HEK293T (cell line): ENCODE results near the gene BICC1.

Experiments
- CTCF ChIA-PET: fragments of 350-600 bp; formaldehyde crosslinking; extraction: SDS; loops from one replicate; lab custom pipeline; 2021; ENCODE audit warnings: antibody characterized with exemption, inconsistent platforms; lab: Yijun Ruan, JAX
- POLR2A ChIA-PET: fragments of 350-600 bp; formaldehyde crosslinking; extraction: SDS; loops from one replicate; lab custom pipeline; 2020; ENCODE audit warnings: antibody characterized with exemption, inconsistent platforms; lab: Yijun Ruan, JAX
- DNase-seq: peaks from one replicate; pipeline ENCODE4 v3.0.0; 2012; ENCODE audit warnings: mixed read lengths; ENCODE audit errors: extremely low spot score
- ARNT ChIP-seq: fragments of 450-650 bp; IDR thresholded peaks from 2 replicates; pipeline ENCODE4 v1.6.1; 2017; ENCODE audit warnings: mild to moderate bottlenecking
- BHLHE40 ChIP-seq: fragments of 450-650 bp; IDR thresholded peaks from 2 replicates; pipeline ENCODE4 v1.6.1; 2016; ENCODE audit warnings: mild to moderate bottlenecking, moderate library complexity, borderline replicate concordance
- CTBP1 ChIP-seq: fragments of 450-650 bp; IDR thresholded peaks from 2 replicates; pipeline ENCODE4 v1.6.1; 2016; ENCODE audit warnings: borderline replicate concordance
- ELF4 ChIP-seq: fragments of 450-650 bp; IDR thresholded peaks from 2 replicates; pipeline ENCODE4 v1.6.1; 2017; ENCODE audit warnings: antibody characterized with exemption
- FOXA1 ChIP-seq: fragments of 450-650 bp; IDR thresholded peaks from 2 replicates; pipeline ENCODE4 v1.6.1; 2016; ENCODE audit warnings: mild to moderate bottlenecking
- FOXK2 ChIP-seq: fragments of 450-650 bp; IDR thresholded peaks from 2 replicates; pipeline ENCODE4 v1.6.1; 2016; ENCODE audit warnings: mild to moderate bottlenecking
- FOXM1 ChIP-seq: fragments of 450-650 bp; IDR thresholded peaks from 2 replicates; pipeline ENCODE4 v1.6.1; 2017; ENCODE audit warnings: mild to moderate bottlenecking, borderline replicate concordance
- HDGF ChIP-seq: fragments of 450-650 bp; IDR thresholded peaks from 2 replicates; pipeline ENCODE4 v1.6.1; 2017; ENCODE audit warnings: antibody characterized with exemption, borderline replicate concordance
- L3MBTL2 ChIP-seq: fragments of 450-650 bp; conservative IDR thresholded peaks from 2 replicates; pipeline ENCODE4 v1.6.1; 2016; ENCODE audit warnings: mild to moderate bottlenecking
- LEF1 ChIP-seq: fragments of 450-650 bp; IDR thresholded peaks from 2 replicates; pipeline ENCODE4 v1.6.1; 2017; ENCODE audit warnings: mild to moderate bottlenecking, borderline replicate concordance
- NFRKB ChIP-seq: fragments of 450-650 bp; IDR thresholded peaks from 2 replicates; pipeline ENCODE4 v1.6.1; 2016; ENCODE audit warnings: mild to moderate bottlenecking, moderate library complexity
- SP1 ChIP-seq: fragments of 450-650 bp; IDR thresholded peaks from 2 replicates; pipeline ENCODE4 v1.6.1; 2017
- SUZ12 ChIP-seq: fragments of 450-650 bp; IDR thresholded peaks from 2 replicates; pipeline ENCODE4 v1.6.1; 2016; ENCODE audit warnings: mild to moderate bottlenecking
- TARDBP ChIP-seq: fragments of 450-650 bp; IDR thresholded peaks from 2 replicates; pipeline ENCODE4 v1.6.1; 2016
- ZNF384 ChIP-seq: fragments of 450-650 bp; IDR thresholded peaks from 2 replicates; pipeline ENCODE4 v1.6.1; 2016
- TF ChIP-seq, protein P1 (sequence below): fragments of 450-650 bp; IDR thresholded peaks from 2 replicates; pipeline ENCODE4 v1.6.1; 2016

Gene BICC1

DNA sequence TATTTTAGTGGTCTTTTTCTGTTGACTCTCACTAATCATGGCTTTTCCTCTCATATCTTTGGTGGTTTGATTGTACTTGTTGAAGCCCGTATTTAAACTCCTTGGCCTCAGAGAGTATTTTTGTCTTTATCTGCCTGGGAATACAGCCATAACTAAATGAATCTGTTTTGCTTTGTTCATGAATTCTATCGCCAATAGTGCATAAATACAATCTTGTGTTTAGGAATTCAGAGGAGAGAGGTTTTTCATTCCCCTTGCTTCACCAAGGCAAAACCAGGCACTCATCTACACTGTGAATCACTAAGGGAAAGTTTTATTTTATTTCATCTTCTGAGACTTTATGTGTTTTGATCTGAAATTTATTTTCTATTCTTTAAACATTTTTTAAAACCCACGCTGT lies 152.7 kb downstream of the BICC1 start:
- TF ChIP-seq ZNF384 = no peak
- no peak for DNase-seq
- POLR2A ChIA-PET = no interaction called here
- CTCF ChIA-PET = no interaction called here

DNA sequence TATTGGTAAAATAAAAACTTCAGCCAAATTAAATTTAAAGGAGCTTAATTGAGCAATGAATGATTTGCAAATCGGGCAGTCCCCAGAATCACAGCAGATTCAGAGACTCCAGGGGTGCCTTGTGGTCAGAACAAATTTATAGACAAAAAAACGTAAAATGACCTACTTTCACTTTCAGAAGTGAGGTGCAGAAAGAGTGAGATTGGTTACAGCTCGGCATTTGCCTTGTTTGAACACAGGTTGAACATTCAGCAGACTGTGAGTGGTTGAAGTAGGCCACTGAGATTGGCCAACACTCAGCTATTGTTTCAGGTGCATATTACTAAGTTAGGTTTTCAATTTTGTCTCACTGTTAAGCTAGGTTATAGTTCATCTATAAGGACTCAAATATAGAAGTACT lies 153.4 kb downstream of the BICC1 start:
- TF ChIP-seq, protein P1, sequence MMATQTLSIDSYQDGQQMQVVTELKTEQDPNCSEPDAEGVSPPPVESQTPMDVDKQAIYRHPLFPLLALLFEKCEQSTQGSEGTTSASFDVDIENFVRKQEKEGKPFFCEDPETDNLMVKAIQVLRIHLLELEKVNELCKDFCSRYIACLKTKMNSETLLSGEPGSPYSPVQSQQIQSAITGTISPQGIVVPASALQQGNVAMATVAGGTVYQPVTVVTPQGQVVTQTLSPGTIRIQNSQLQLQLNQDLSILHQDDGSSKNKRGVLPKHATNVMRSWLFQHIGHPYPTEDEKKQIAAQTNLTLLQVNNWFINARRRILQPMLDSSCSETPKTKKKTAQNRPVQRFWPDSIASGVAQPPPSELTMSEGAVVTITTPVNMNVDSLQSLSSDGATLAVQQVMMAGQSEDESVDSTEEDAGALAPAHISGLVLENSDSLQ = no peak
- no peak for TF ChIP-seq ARNT
- TF ChIP-seq SP1 = no peak
- no peak for TF ChIP-seq FOXA1
- no peak for TF ChIP-seq FOXK2
- no peak for TF ChIP-seq BHLHE40
- TF ChIP-seq LEF1 = no peak
- no peak for TF ChIP-seq TARDBP
- TF ChIP-seq SUZ12 = no peak
- ChIA-PET CTCF (no interaction called here), POLR2A (no interaction called here)
- DNase-seq = no peak

DNA sequence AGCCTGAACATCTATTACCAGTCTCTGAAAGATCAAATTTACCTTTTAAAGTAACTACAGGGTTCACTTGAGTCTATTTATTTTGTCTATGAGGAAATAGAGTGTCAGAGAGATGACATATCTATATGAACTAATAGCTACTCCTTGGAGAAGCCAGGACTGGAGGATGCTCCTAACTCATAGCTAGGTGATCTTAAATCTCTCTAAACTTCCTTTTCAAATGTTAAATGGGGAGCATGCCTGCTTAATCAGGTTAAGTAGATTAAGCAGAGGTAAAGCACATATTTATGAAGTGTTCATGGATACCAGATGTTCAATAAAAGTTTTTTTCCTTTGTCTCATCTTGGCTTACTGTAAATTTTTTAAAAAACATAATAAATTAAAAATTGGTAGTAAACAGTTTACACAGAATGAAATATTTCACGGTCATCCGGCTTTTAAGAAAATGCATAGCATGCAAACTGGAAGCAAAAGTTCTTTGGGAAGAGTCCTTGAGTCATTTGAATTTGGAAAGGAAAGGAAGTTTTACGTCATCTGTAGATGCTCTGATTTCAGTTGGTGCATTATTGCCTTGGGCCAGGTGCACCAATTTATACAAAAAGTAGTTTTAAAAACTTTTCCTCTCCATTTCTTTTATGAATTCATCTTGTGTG lies 155.1 kb downstream of the BICC1 start:
- TF ChIP-seq L3MBTL2 (no peak), HDGF (no peak), NFRKB (no peak), TARDBP (no peak), BHLHE40 (no peak), ARNT (no peak), CTBP1 (no peak), SP1 (no peak), FOXM1 (no peak), FOXA1 (no peak), ELF4 (no peak), SUZ12 (no peak), FOXK2 (no peak), LEF1 (no peak), ZNF384 (no peak)
- TF ChIP-seq, protein P1 = no peak
- POLR2A ChIA-PET = no interaction called here
- DNase-seq = no peak
- CTCF ChIA-PET = no interaction called here

DNA sequence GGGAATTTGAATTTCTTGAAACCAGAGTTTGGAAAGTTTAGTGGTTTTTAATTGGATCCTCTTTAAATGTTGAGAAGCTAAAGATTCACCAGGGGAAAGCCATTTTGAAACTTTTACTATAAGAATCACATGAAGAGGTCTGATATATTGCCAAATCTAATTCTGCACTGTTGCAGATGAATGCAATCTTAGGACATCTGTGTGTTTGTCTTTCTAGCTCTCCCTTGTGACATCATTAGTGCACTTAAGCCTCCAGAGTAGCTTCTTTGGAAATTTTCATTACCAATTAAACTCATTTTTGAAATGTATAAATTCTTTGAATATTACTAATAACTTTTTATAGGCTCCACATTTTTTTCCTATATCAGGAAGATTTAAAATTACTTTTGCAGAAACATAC lies 160.2 kb downstream of the BICC1 start:
- no peak for DNase-seq
- ChIA-PET POLR2A (no interaction called here), CTCF (no interaction called here)
- no peak for TF ChIP-seq L3MBTL2
- TF ChIP-seq TARDBP = no peak
- TF ChIP-seq LEF1 = no peak
- TF ChIP-seq NFRKB = no peak
- TF ChIP-seq ARNT = no peak
- TF ChIP-seq FOXM1 = no peak
- TF ChIP-seq SUZ12 = no peak
- TF ChIP-seq, protein P1 = no peak
- TF ChIP-seq ELF4 = no peak
- TF ChIP-seq BHLHE40 = no peak
- no peak for TF ChIP-seq FOXA1
- no peak for TF ChIP-seq FOXK2
- TF ChIP-seq CTBP1 = no peak
- TF ChIP-seq SP1 = no peak

DNA sequence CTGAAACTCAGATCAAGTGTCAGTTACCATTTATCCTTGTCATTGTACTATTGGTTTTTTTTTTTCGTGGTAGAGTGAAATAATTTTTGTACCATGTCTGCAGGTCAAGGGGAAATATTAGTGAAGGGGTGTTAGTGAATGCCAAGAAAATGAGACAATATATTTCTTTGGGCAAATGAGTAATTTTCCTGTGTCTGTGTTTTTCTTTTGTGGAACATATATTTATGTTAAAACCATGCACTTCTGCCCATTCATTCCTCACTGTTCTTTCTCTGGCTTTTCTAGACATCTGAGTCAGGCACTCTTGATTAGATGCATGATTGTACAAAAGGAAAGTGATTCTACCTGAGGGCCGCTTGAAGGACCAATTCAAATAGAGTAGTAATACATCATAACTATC lies 161.6 kb downstream of the BICC1 start:
- TF ChIP-seq TARDBP (no peak), ZNF384 (no peak)
- no peak for DNase-seq
- CTCF ChIA-PET = interaction anchor here (0.8 kb wide), 1 partner anchor 169 kb away, joined by 3 read pairs; no protein-coding TSS in a partner anchor
- POLR2A ChIA-PET = no interaction called here

DNA sequence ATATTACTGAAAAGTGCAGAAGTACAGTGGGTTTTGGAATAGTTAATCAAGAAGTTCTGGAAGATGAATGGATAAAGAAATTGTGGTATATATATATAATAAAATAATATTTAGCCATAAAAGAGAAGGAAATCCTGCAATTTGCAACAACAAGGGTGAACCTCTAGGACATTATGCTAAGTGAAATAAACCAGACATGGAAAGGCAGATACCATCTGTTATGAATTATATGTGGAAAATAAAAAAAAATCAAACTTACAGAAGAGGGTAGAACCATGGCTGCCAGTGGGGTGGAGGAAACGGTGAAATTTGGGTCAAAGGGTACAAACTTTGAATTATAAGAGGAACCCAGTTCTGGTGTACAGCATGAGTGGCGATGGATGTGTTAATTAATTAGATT lies 162.6 kb downstream of the BICC1 start:
- CTCF ChIA-PET = no interaction called here

DNA sequence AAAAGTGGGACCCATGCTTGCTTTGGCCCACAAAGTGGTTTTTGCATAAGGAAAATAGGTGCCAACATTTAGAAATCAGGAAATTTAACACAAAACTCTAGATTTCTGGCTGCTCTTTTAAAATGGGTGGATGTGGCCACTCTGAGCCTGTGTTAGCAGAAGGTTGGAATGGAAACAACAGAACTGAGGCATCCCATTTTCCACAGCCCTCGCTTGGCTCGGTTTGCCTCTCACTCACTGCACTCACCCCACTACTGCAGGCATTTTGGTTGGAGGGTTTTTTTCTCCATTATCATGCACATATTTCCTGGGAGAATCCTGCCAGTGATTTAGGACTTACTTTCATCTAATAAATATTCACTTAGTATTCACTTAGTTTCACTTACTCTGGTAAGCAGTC lies 178.9 kb downstream of the BICC1 start:
- CTCF ChIA-PET = no interaction called here
- no peak for DNase-seq
- POLR2A ChIA-PET = no interaction called here
- TF ChIP-seq ARNT = no peak
- TF ChIP-seq ZNF384 = no peak

More for the DNA sequence above, 162.6 kb downstream of the BICC1 start:
- POLR2A ChIA-PET = no interaction called here
- TF ChIP-seq NFRKB = no peak
- TF ChIP-seq BHLHE40 = no peak
- TF ChIP-seq ZNF384 = no peak
- no peak for TF ChIP-seq ELF4
- no peak for TF ChIP-seq FOXA1
- TF ChIP-seq L3MBTL2 = no peak
- no peak for TF ChIP-seq CTBP1
- TF ChIP-seq SP1 = no peak
- DNase-seq = no peak

DNA sequence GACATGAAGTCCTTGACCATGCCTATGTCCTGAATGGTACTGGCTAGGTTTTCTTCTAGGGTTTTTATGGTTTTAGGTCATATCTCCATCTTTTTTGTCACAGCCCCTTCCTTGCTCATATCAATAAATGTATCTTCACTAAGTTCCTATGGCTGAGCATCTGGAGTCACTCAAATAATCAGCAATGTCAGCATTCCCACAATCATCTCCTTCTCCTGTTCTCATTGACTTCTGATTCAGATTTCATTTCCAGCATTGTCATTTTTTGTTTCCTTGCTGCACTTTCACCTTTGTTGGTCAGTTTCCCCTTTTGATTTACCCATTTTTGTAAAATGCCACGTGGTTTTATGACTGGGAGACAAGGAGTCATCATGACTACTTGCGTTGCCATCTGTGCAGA lies 181.2 kb downstream of the BICC1 start:
- CTCF ChIA-PET = no interaction called here

More for the DNA sequence above, 181.2 kb downstream of the BICC1 start:
- POLR2A ChIA-PET = no interaction called here
- TF ChIP-seq ZNF384 (no peak), HDGF (no peak), FOXA1 (no peak), SP1 (no peak), BHLHE40 (no peak), FOXK2 (no peak), CTBP1 (no peak), LEF1 (no peak), ARNT (no peak), ELF4 (no peak), NFRKB (no peak), L3MBTL2 (no peak), FOXM1 (no peak), TARDBP (no peak)
- TF ChIP-seq, protein P1 = no peak
- DNase-seq = no peak
